ENCODE results near the gene MYOM1. TPM values are rescaled to one million over a fixed set of nuclear protein-coding genes. Genes with fewer than 3 reads are reported as not detected.

Gene MYOM1
- total RNA-seq, 1 donor from 2014 or later = 0.57 TPM

- TF ChIP-seq EZH2 (IDR thresholded peaks at IDR 0.05; ENCODE audit: insufficient read depth, low read length) = no peak
- TF ChIP-seq CTCF (IDR thresholded peaks at IDR 0.05; ENCODE audit: insufficient read depth, low read depth, low read length) = no peak
- Mint-ChIP-seq H3K9me3 (ENCODE audit: unreplicated experiment) (no peaks in the 10 kb centered on the region), H3K27ac (ENCODE audit: unreplicated experiment) (no peak overlapping the region), H3K4me1 (ENCODE audit: low read depth, unreplicated experiment) (no peaks in the 10 kb centered on the region), H3K36me3 (ENCODE audit: low read depth, unreplicated experiment) (no peaks in the 10 kb centered on the region), H3K4me3 (ENCODE audit: unreplicated experiment) (no peak overlapping the region), H3K27me3 (ENCODE audit: low read depth, unreplicated experiment) (peaks cover 4% of the 10 kb centered on the region)
- Histone ChIP-seq H3K27me3 (ENCODE audit: insufficient read depth, low read length) (no peaks in the 10 kb centered on the region), H3K9ac (ENCODE audit: low read length) (no peak overlapping the region), H3K36me3 (ENCODE audit: insufficient read depth, low read length) (no peaks in the 10 kb centered on the region), H3K79me2 (ENCODE audit: insufficient read depth, low read length) (no peaks in the 10 kb centered on the region), H3K4me1 (ENCODE audit: insufficient read depth, low read length) (no peaks in the 10 kb centered on the region), H2AFZ (ENCODE audit: low read depth, low read length) (no peak overlapping the region), H3K27ac (ENCODE audit: low read depth, low read length) (no peak overlapping the region), H4K20me1 (ENCODE audit: insufficient read depth, low read length) (no peaks in the 10 kb centered on the region), H3K4me3 (ENCODE audit: insufficient read depth, low read depth, low read length) (no peak overlapping the region), H3K9me3 (ENCODE audit: insufficient read depth, low read depth, low read length) (no peaks in the 10 kb centered on the region), H3K4me2 (ENCODE audit: low read length) (no peak overlapping the region)
- no peak for DNase-seq (ENCODE audit: low read depth)
- no peak for FAIRE-seq
Observed at GRCh38 chr18:3092727-3093126, 127.0 kb downstream of the MYOM1 start.

GRCh38 chr18:3089579-3089978, 130.2 kb downstream of the MYOM1 start:
- Mint-ChIP-seq H3K36me3 (ENCODE audit: low read depth, unreplicated experiment) (no peaks in the 10 kb centered on the region), H3K27ac (ENCODE audit: unreplicated experiment) (no peak overlapping the region), H3K9me3 (ENCODE audit: unreplicated experiment) (no peaks in the 10 kb centered on the region), H3K4me1 (ENCODE audit: low read depth, unreplicated experiment) (peaks cover 2% of the 10 kb centered on the region), H3K4me3 (ENCODE audit: unreplicated experiment) (no peak overlapping the region), H3K27me3 (ENCODE audit: low read depth, unreplicated experiment) (peaks cover 3% of the 10 kb centered on the region)
- DNase-seq (ENCODE audit: low read depth) (no peak), FAIRE-seq (no peak)
- no peaks in the 10 kb centered on the region for H3K27me3 ChIP-seq (ENCODE audit: insufficient read depth, low read length)
- TF ChIP-seq CTCF (IDR thresholded peaks at IDR 0.05; ENCODE audit: insufficient read depth, low read depth, low read length) (no peak), EZH2 (IDR thresholded peaks at IDR 0.05; ENCODE audit: insufficient read depth, low read length) (no peak)
- no peaks in the 10 kb centered on the region for H3K79me2 ChIP-seq (ENCODE audit: insufficient read depth, low read length)
- H3K9me3 ChIP-seq (ENCODE audit: insufficient read depth, low read depth, low read length) = no peaks in the 10 kb centered on the region
- no peaks in the 10 kb centered on the region for H3K36me3 ChIP-seq (ENCODE audit: insufficient read depth, low read length)
- no peaks in the 10 kb centered on the region for H4K20me1 ChIP-seq (ENCODE audit: insufficient read depth, low read length)
- no peak overlapping the region for H3K4me2 ChIP-seq (ENCODE audit: low read length)
- H3K9ac ChIP-seq (ENCODE audit: low read length) = no peak overlapping the region
- no peak overlapping the region for H3K27ac ChIP-seq (ENCODE audit: low read depth, low read length)
- H2AFZ ChIP-seq (ENCODE audit: low read depth, low read length) = no peak overlapping the region
- no peaks in the 10 kb centered on the region for H3K4me1 ChIP-seq (ENCODE audit: insufficient read depth, low read length)
- no peak overlapping the region for H3K4me3 ChIP-seq (ENCODE audit: insufficient read depth, low read depth, low read length)

- TF ChIP-seq EZH2 (IDR thresholded peaks at IDR 0.05; ENCODE audit: insufficient read depth, low read length) = no peak
- H3K4me2 ChIP-seq (ENCODE audit: low read length) = no peak overlapping the region
- no peak overlapping the region for H3K27ac ChIP-seq (ENCODE audit: low read depth, low read length)
- H4K20me1 ChIP-seq (ENCODE audit: insufficient read depth, low read length) = no peaks in the 10 kb centered on the region
- Mint-ChIP-seq H3K27me3 (ENCODE audit: low read depth, unreplicated experiment) (peaks cover 3% of the 10 kb centered on the region), H3K4me1 (ENCODE audit: low read depth, unreplicated experiment) (peaks cover 2% of the 10 kb centered on the region), H3K9me3 (ENCODE audit: unreplicated experiment) (no peaks in the 10 kb centered on the region), H3K36me3 (ENCODE audit: low read depth, unreplicated experiment) (no peaks in the 10 kb centered on the region), H3K4me3 (ENCODE audit: unreplicated experiment) (no peak overlapping the region), H3K27ac (ENCODE audit: unreplicated experiment) (no peak overlapping the region)
- H3K27me3 ChIP-seq (ENCODE audit: insufficient read depth, low read length) = no peaks in the 10 kb centered on the region
- H2AFZ ChIP-seq (ENCODE audit: low read depth, low read length) = no peak overlapping the region
- no peaks in the 10 kb centered on the region for H3K36me3 ChIP-seq (ENCODE audit: insufficient read depth, low read length)
- DNase-seq (ENCODE audit: low read depth) (no peak), FAIRE-seq (no peak)
- H3K9ac ChIP-seq (ENCODE audit: low read length) = no peak overlapping the region
- H3K79me2 ChIP-seq (ENCODE audit: insufficient read depth, low read length) = no peaks in the 10 kb centered on the region
- no peak overlapping the region for H3K4me3 ChIP-seq (ENCODE audit: insufficient read depth, low read depth, low read length)
- no peaks in the 10 kb centered on the region for H3K9me3 ChIP-seq (ENCODE audit: insufficient read depth, low read depth, low read length)
- no peaks in the 10 kb centered on the region for H3K4me1 ChIP-seq (ENCODE audit: insufficient read depth, low read length)
Observed at GRCh38 chr18:3088449-3088848, 131.3 kb downstream of the MYOM1 start.

All from astrocyte (in vitro differentiated cells and primary cell).